OCI-LY3 (cell line): ENCODE data around the gene NUPR1.

Source experiments
- H2AFZ ChIP-seq: fragments of 200-600, 300-600 bp; shearing (Covaris generic); 2 replicates; pipeline ENCODE4 v1.6.0; 2014; ENCODE audit warnings: antibody characterized with exemption, low read depth, low read length
- H3K27ac ChIP-seq: fragments of 200-600, 300-600 bp; sonication (generic); 2 replicates; pipeline ENCODE4 v1.5.1; 2014; ENCODE audit warnings: mild to moderate bottlenecking, low read length, moderate library complexity, mixed read lengths
- H3K27me3 ChIP-seq: fragments of 200-600, 300-600 bp; sonication (generic); 2 replicates; pipeline ENCODE4 v1.6.1; 2014; ENCODE audit warnings: low read depth, low read length, mixed read lengths
- H3K36me3 ChIP-seq: fragments of 200-600, 300-600 bp; sonication (generic); replicated peaks from 2 replicates; pipeline ENCODE3; 2014; ENCODE audit warnings: low read depth, low read length, mixed read lengths
- H3K4me1 ChIP-seq: fragments of 300-600, 200-600 bp; sonication (generic); 2 replicates; pipeline ENCODE4 v1.6.1; 2014; ENCODE audit warnings: low read length, mixed read lengths
- H3K4me2 ChIP-seq: fragments of 200-600, 300-600 bp; sonication (generic); 2 replicates; pipeline ENCODE4 v1.6.1; 2014; ENCODE audit warnings: low read length, mixed read lengths
- H3K4me3 ChIP-seq: fragments of 300-600, 200-600 bp; sonication (generic); 2 replicates; pipeline ENCODE4 v1.5.1; 2014; ENCODE audit warnings: antibody characterized with exemption, mild to moderate bottlenecking, low read length, moderate library complexity
- H3K79me2 ChIP-seq: fragments of 300-600, 200-600 bp; shearing (Covaris generic); 2 replicates; pipeline ENCODE4 v1.6.1; 2014; ENCODE audit warnings: mild to moderate bottlenecking, low read length, mixed read lengths
- H3K9ac ChIP-seq: fragments of 300-600, 200-600 bp; shearing (Covaris generic); 2 replicates; pipeline ENCODE4 v1.6.0; 2014; ENCODE audit warnings: mild to moderate bottlenecking, low read length, moderate library complexity
- H3K9me3 ChIP-seq: fragments of 200-600, 300-600 bp; shearing (Covaris generic); 2 replicates; pipeline ENCODE4 v1.6.1; 2014; ENCODE audit warnings: low read length, mixed read lengths; ENCODE audit not compliant: insufficient read depth
- H4K20me1 ChIP-seq: fragments of 200-600, 300-600 bp; sonication (generic); 2 replicates; pipeline ENCODE4 v1.6.1; 2016; ENCODE audit warnings: low read length, mixed read lengths; ENCODE audit not compliant: insufficient read depth
- CTCF ChIP-seq: fragments of 200-600, 300-600 bp; sonication (generic); IDR thresholded peaks from 2 replicates; pipeline ENCODE4 v1.5.1; 2014; ENCODE audit warnings: antibody characterized with exemption, low read length, low read depth
- EZH2phosphoT487 ChIP-seq: fragments of 200-600 bp; shearing (Covaris generic); IDR thresholded peaks from 2 replicates; pipeline ENCODE4 v1.6.1; 2018; ENCODE audit warnings: antibody characterized with exemption, mixed run types, low read depth

The NUPR1 gene

GRCh38 chr16:28498666-28499381, 40.0 kb downstream of the NUPR1 start:
- H3K27me3 ChIP-seq, result no peaks in the 10 kb centered on the region
- peaks cover 28% of the 10 kb centered on the region for H3K79me2 ChIP-seq
- TF ChIP-seq CTCF (no peak), EZH2phosphoT487 (no peak)
- no peaks in the 10 kb centered on the region for H4K20me1 ChIP-seq
- H3K4me3 ChIP-seq, result no peak overlapping the region
- no peak overlapping the region for H2AFZ ChIP-seq
- H3K36me3 ChIP-seq, result peaks cover 31% of the 10 kb centered on the region
- H3K9me3 ChIP-seq, result no peaks in the 10 kb centered on the region
- H3K27ac ChIP-seq, result no peak overlapping the region
- peaks cover 51% of the 10 kb centered on the region for H3K4me1 ChIP-seq
- no peak overlapping the region for H3K9ac ChIP-seq
- no peak overlapping the region for H3K4me2 ChIP-seq

- Histone ChIP-seq H3K27me3 (no peaks in the 10 kb centered on the region), H3K4me1 (peaks cover 54% of the 10 kb centered on the region), H4K20me1 (no peaks in the 10 kb centered on the region), H3K9me3 (no peaks in the 10 kb centered on the region), H2AFZ (no peak overlapping the region), H3K4me2 (no peak overlapping the region), H3K27ac (no peak overlapping the region), H3K36me3 (peaks cover 27% of the 10 kb centered on the region), H3K79me2 (peaks cover 20% of the 10 kb centered on the region), H3K9ac (no peak overlapping the region), H3K4me3 (no peak overlapping the region)
- no peak for TF ChIP-seq EZH2phosphoT487
- no peak for TF ChIP-seq CTCF
Observed at GRCh38 chr16:28497861-28498599, 40.7 kb downstream of the NUPR1 start.

GRCh38 chr16:28497386-28497785, 41.4 kb downstream of the NUPR1 start:
- H3K4me3 ChIP-seq, result no peak overlapping the region
- H3K9me3 ChIP-seq, result no peaks in the 10 kb centered on the region
- H3K4me1 ChIP-seq, result peaks cover 55% of the 10 kb centered on the region
- TF ChIP-seq EZH2phosphoT487 (no peak), CTCF (no peak)
- no peak overlapping the region for H3K27ac ChIP-seq
- H2AFZ ChIP-seq, result no peak overlapping the region
- H3K79me2 ChIP-seq, result peaks cover 13% of the 10 kb centered on the region
- H3K9ac ChIP-seq, result no peak overlapping the region
- no peaks in the 10 kb centered on the region for H3K27me3 ChIP-seq
- no peaks in the 10 kb centered on the region for H4K20me1 ChIP-seq
- H3K4me2 ChIP-seq, result no peak overlapping the region
- peaks cover 24% of the 10 kb centered on the region for H3K36me3 ChIP-seq

- H3K36me3 ChIP-seq, result peaks cover 18% of the 10 kb centered on the region
- no peak overlapping the region for H3K9ac ChIP-seq
- peaks cover 8% of the 10 kb centered on the region for H3K79me2 ChIP-seq
- no peak overlapping the region for H3K4me2 ChIP-seq
- H4K20me1 ChIP-seq, result no peaks in the 10 kb centered on the region
- TF ChIP-seq CTCF (no peak), EZH2phosphoT487 (no peak)
- H3K9me3 ChIP-seq, result no peaks in the 10 kb centered on the region
- no peak overlapping the region for H2AFZ ChIP-seq
- H3K27me3 ChIP-seq, result no peaks in the 10 kb centered on the region
- H3K4me1 ChIP-seq, result peaks cover 50% of the 10 kb centered on the region
- no peak overlapping the region for H3K4me3 ChIP-seq
- no peak overlapping the region for H3K27ac ChIP-seq
Observed at GRCh38 chr16:28496844-28497243, 41.9 kb downstream of the NUPR1 start.
